ENCODE measurements around the gene PI16. TPM values are rescaled to one million over a fixed set of nuclear protein-coding genes. Genes with fewer than 3 reads are reported as not detected.

The PI16 gene
- total RNA-seq = 1 to 10 TPM in 1 of 2 experiments, under 1 TPM in 1; 0.37 to 2.0 TPM

- CTCF ChIA-PET = interaction anchor here (1.3 to 5.1 kb wide), 4 partner anchors 27 to 64 kb away, joined by 3 to 25 read pairs (median 6); no protein-coding TSS in a partner anchor
- peaks cover 45% of the 10 kb centered on the region for H3K4me1 Mint-ChIP-seq
- peak; percentile 63 for DNase-seq
These were observed at the start of gene PI16 for GRCh38 chr6:36954262-36954931. TSS of gene PI16 (plus strand) at chr6:36954738. CDS start at chr6:36954761, 23 bp downstream.

GRCh38 chr6:36904851-36905393 is 49.6 kb upstream of the PI16 start:
- peaks cover 26% of the 10 kb centered on the region for H3K4me1 Mint-ChIP-seq
- H3K27me3 Mint-ChIP-seq = no peaks in the 10 kb centered on the region
- no peaks in the 10 kb centered on the region for H3K9me3 Mint-ChIP-seq (ENCODE audit: low read depth)
- H3K27ac Mint-ChIP-seq = no peak overlapping the region
- peaks cover 52% of the 10 kb centered on the region for H3K36me3 Mint-ChIP-seq
- H3K4me3 Mint-ChIP-seq = no peak overlapping the region
- CTCF ChIA-PET = interaction anchor here (1.1 to 2.2 kb wide), 2 partner anchors 16 to 19 kb away, joined by 3 to 8 read pairs; partner anchors contain the start of gene C6orf89
- ATAC-seq (no peak), DNase-seq (no peak)

More at GRCh38 chr6:36954262-36954931, at the start of gene PI16:
- Mint-ChIP-seq H3K36me3 (no peaks in the 10 kb centered on the region), H3K27me3 (peaks cover 2% of the 10 kb centered on the region), H3K27ac (peak within 1 kb of the TSS; percentile 45), H3K9me3 (ENCODE audit: low read depth) (no peaks in the 10 kb centered on the region), H3K4me3 (no peak within 1 kb of the TSS)
- ATAC-seq = peak; percentile 74

GRCh38 chr6:36906539-36907325 is 47.8 kb upstream of the PI16 start:
- ATAC-seq (no peak), DNase-seq (no peak)
- peaks cover 53% of the 10 kb centered on the region for H3K36me3 Mint-ChIP-seq
- no peak overlapping the region for H3K27ac Mint-ChIP-seq
- no peaks in the 10 kb centered on the region for H3K9me3 Mint-ChIP-seq (ENCODE audit: low read depth)
- peaks cover 35% of the 10 kb centered on the region for H3K4me1 Mint-ChIP-seq
- no peaks in the 10 kb centered on the region for H3K27me3 Mint-ChIP-seq
- CTCF ChIA-PET = interaction anchor here (0.9 to 2.2 kb wide), 3 partner anchors 21 to 79 kb away, joined by 3 to 8 read pairs (median 4); partner anchors contain the start of genes C6orf89 and MTCH1
- H3K4me3 Mint-ChIP-seq = no peak overlapping the region

- DNase-seq = no peak
- no peak for ATAC-seq
- Mint-ChIP-seq H3K4me3 (no peak overlapping the region), H3K9me3 (ENCODE audit: low read depth) (no peaks in the 10 kb centered on the region), H3K4me1 (peaks cover 46% of the 10 kb centered on the region), H3K27me3 (no peaks in the 10 kb centered on the region), H3K27ac (no peak overlapping the region), H3K36me3 (peaks cover 49% of the 10 kb centered on the region)
- CTCF ChIA-PET = interaction anchor here (1.5 to 1.6 kb wide), 2 partner anchors 78 to 110 kb away, joined by 4 to 5 read pairs; partner anchors contain the start of gene MTCH1
These were observed 46.8 kb upstream of the PI16 start for GRCh38 chr6:36907781-36908180.

- Mint-ChIP-seq H3K27ac (no peak overlapping the region), H3K4me3 (no peak overlapping the region), H3K27me3 (no peaks in the 10 kb centered on the region), H3K36me3 (peaks cover 44% of the 10 kb centered on the region), H3K4me1 (peaks cover 55% of the 10 kb centered on the region), H3K9me3 (ENCODE audit: low read depth) (no peaks in the 10 kb centered on the region)
- CTCF ChIA-PET = interaction anchor here (1.5 kb wide), 1 partner anchor 109 kb away, joined by 5 read pairs; no protein-coding TSS in a partner anchor
- no peak for DNase-seq
- no peak for ATAC-seq
These were observed 45.8 kb upstream of the PI16 start for GRCh38 chr6:36908747-36909146.

- peak; percentile 64 for DNase-seq
- H3K9me3 Mint-ChIP-seq (ENCODE audit: low read depth) = no peaks in the 10 kb centered on the region
- peak overlapping the region; percentile 66 for H3K4me3 Mint-ChIP-seq
- peak; percentile 28 for ATAC-seq
- H3K36me3 Mint-ChIP-seq = peaks cover 42% of the 10 kb centered on the region
- CTCF ChIA-PET = interaction anchor here (0.6 to 6.9 kb wide), 5 partner anchors 9 to 107 kb away, joined by 3 to 43 read pairs (median 8); partner anchors contain the start of genes C6orf89 and PI16
- H3K27ac Mint-ChIP-seq = peak overlapping the region; percentile 89
- no peaks in the 10 kb centered on the region for H3K27me3 Mint-ChIP-seq
- peaks cover 63% of the 10 kb centered on the region for H3K4me1 Mint-ChIP-seq
These were observed 42.5 kb upstream of the PI16 start for GRCh38 chr6:36912030-36912454.

- ATAC-seq = peak; percentile 89
- CTCF ChIA-PET = interaction anchor here (0.9 to 6.9 kb wide), 4 partner anchors 27 to 106 kb away, joined by 3 to 43 read pairs (median 16); partner anchors contain the start of genes C6orf89 and PI16
- Mint-ChIP-seq H3K4me3 (peak overlapping the region; percentile 66), H3K27ac (peak overlapping the region; percentile 89), H3K4me1 (peaks cover 61% of the 10 kb centered on the region), H3K27me3 (no peaks in the 10 kb centered on the region), H3K36me3 (peaks cover 44% of the 10 kb centered on the region), H3K9me3 (ENCODE audit: low read depth) (no peaks in the 10 kb centered on the region)
- DNase-seq = peak; percentile 88
These were observed 42.0 kb upstream of the PI16 start for GRCh38 chr6:36912586-36912985.

GRCh38 chr6:36913082-36913481 is 41.5 kb upstream of the PI16 start:
- CTCF ChIA-PET = interaction anchor here (0.7 to 6.9 kb wide), 5 partner anchors 10 to 106 kb away, joined by 3 to 43 read pairs (median 8); partner anchors contain the start of genes C6orf89 and PI16
- Mint-ChIP-seq H3K27me3 (no peaks in the 10 kb centered on the region), H3K27ac (peak overlapping the region; percentile 89), H3K4me1 (peaks cover 61% of the 10 kb centered on the region), H3K9me3 (ENCODE audit: low read depth) (no peaks in the 10 kb centered on the region), H3K4me3 (peak overlapping the region; percentile 66), H3K36me3 (peaks cover 42% of the 10 kb centered on the region)
- peak; percentile 54 for DNase-seq
- no peak for ATAC-seq

- Mint-ChIP-seq H3K4me1 (peaks cover 57% of the 10 kb centered on the region), H3K27ac (peak overlapping the region; percentile 89), H3K4me3 (no peak overlapping the region), H3K27me3 (no peaks in the 10 kb centered on the region), H3K9me3 (ENCODE audit: low read depth) (no peaks in the 10 kb centered on the region), H3K36me3 (peaks cover 37% of the 10 kb centered on the region)
- CTCF ChIA-PET = interaction anchor here (0.6 to 6.9 kb wide), 12 partner anchors 9 to 131 kb away, joined by 3 to 43 read pairs (median 4); partner anchors contain the start of genes C6orf89 and PPIL1
- DNase-seq = no peak
- no peak for ATAC-seq
These were observed 40.2 kb upstream of the PI16 start for GRCh38 chr6:36914227-36914794.

- Mint-ChIP-seq H3K27ac (peak overlapping the region; percentile 7), H3K36me3 (peaks cover 40% of the 10 kb centered on the region), H3K9me3 (ENCODE audit: low read depth) (no peaks in the 10 kb centered on the region), H3K4me1 (peaks cover 58% of the 10 kb centered on the region), H3K27me3 (no peaks in the 10 kb centered on the region), H3K4me3 (no peak overlapping the region)
- DNase-seq (no peak), ATAC-seq (no peak)
- CTCF ChIA-PET = interaction anchor here (1.9 to 6.9 kb wide), 3 partner anchors 30 to 103 kb away, joined by 4 to 43 read pairs (median 23); partner anchors contain the start of genes C6orf89 and PPIL1
These were observed 38.9 kb upstream of the PI16 start for GRCh38 chr6:36915599-36915998.

GRCh38 chr6:36916126-36916525 is 38.4 kb upstream of the PI16 start:
- H3K4me3 Mint-ChIP-seq = no peak overlapping the region
- H3K4me1 Mint-ChIP-seq = peaks cover 52% of the 10 kb centered on the region
- H3K36me3 Mint-ChIP-seq = peaks cover 41% of the 10 kb centered on the region
- no peaks in the 10 kb centered on the region for H3K27me3 Mint-ChIP-seq
- CTCF ChIA-PET = interaction anchor here (1.1 to 6.9 kb wide), 3 partner anchors 20 to 103 kb away, joined by 3 to 43 read pairs (median 3); no protein-coding TSS in a partner anchor
- DNase-seq (no peak), ATAC-seq (no peak)
- H3K9me3 Mint-ChIP-seq (ENCODE audit: low read depth) = no peaks in the 10 kb centered on the region
- no peak overlapping the region for H3K27ac Mint-ChIP-seq

- no peaks in the 10 kb centered on the region for H3K9me3 Mint-ChIP-seq (ENCODE audit: low read depth)
- H3K4me3 Mint-ChIP-seq = no peak overlapping the region
- peaks cover 40% of the 10 kb centered on the region for H3K4me1 Mint-ChIP-seq
- ATAC-seq (no peak), DNase-seq (no peak)
- CTCF ChIA-PET = interaction anchor here (1.2 to 1.5 kb wide), 3 partner anchors 19 to 135 kb away, joined by 3 to 5 read pairs (median 3); no protein-coding TSS in a partner anchor
- H3K27me3 Mint-ChIP-seq = no peaks in the 10 kb centered on the region
- H3K27ac Mint-ChIP-seq = no peak overlapping the region
- H3K36me3 Mint-ChIP-seq = peaks cover 39% of the 10 kb centered on the region
These were observed 36.9 kb upstream of the PI16 start for GRCh38 chr6:36917541-36918193.

All from activated CD8-positive, alpha-beta memory T cell treated with anti-CD3 and anti-CD28 coated beads, Interleukin-2, amount 10 ng/mL, durations not matched to agents 7 days and 5 days (primary cell).